NB4 (cell line): ENCODE results near the gene C1orf21.

Experiments used
- CTCF ChIP-seq: IDR thresholded peaks from one replicate; pipeline ENCODE4 v1.5.1; 2012; ENCODE audit warnings: low read depth, low read length
- MAX ChIP-seq: IDR thresholded peaks from 2 replicates; pipeline ENCODE4 v1.6.1; 2011; ENCODE audit warnings: low read depth, low read length
- POLR2A ChIP-seq: IDR thresholded peaks from 2 replicates; pipeline ENCODE4 v1.6.1; 2011; ENCODE audit warnings: mild to moderate bottlenecking; ENCODE audit not compliant: insufficient read length; ENCODE audit errors: extremely low read depth

GRCh38 chr1:184389446-184389845 is 2.6 kb downstream of the C1orf21 start:
- TF ChIP-seq CTCF (no peak), POLR2A (no peak), MAX (no peak)
